B cell (primary cell): Measurements from ENCODE around the gene PNPO.

Experiments used
- CTCF ChIP-seq: fragments of 200-600 bp; IDR thresholded peaks from one replicate; pipeline ENCODE4 v1.8.0; 2022; ENCODE audit warnings: antibody characterized with exemption, mild to moderate bottlenecking
- EZH2 ChIP-seq: IDR thresholded peaks from 2 replicates; pipeline ENCODE4 v1.6.1; 2012; ENCODE audit warnings: borderline replicate concordance, low read depth, mild to moderate bottlenecking, moderate library complexity, low read length; ENCODE audit not compliant: insufficient read depth, poor library complexity, severe bottlenecking

- no peak for TF ChIP-seq CTCF
- no peak for TF ChIP-seq EZH2
Observed at GRCh38 chr17:47961406-47961805, 20.0 kb downstream of the PNPO start.
